ENCODE measurements around the gene HECW1.
"Not testable (repeated sequence)": the region's sequence is repeated elsewhere in the genome, so short reads cannot be mapped to it uniquely, and the experiment has no call there.

The HECW1 gene

DNA sequence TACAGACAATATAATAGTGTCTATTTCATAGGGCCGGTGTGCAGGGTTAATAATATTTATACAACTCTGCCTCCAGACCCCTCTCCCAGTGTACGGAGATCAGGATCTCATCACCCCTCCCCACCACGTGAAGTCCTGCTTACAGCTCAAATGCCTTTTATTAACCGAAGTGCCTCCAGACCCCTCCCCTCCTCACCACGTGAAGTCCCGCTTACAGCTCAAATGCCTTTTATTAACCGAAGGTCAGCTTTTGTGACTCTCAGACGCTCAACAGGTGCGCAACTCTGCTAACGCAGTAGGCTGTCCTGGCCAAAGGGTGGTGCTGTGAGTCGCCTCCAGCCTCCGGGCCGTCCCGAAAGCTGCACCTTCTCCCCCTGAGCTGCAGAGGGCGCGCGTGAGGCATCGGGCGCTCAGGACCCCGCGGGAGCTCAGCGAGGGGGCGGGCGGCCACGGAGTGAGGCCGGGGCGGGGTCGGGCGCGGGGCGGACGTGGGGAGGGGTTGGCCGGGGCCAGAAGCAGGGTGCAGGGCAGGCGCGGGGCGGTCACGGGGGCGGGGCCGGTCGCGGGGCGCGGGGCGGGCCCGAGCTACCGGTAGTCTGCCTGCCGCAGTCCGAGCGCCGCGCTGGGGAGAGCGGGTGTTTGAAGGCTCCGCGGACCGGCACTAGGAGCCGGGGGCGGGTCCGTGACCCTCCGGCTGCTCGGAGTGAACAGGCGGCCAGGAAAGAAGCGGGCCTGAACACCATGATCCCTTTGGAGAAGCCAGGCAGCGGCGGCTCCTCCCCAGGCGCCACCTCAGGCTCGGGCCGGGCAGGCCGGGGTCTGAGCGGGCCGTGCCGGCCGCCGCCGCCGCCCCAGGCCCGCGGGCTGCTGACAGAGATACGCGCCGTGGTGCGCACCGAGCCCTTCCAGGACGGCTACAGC is 470.3 kb downstream of the HECW1 start, which contains the start of gene STK17A:
STK17A (plus strand) TSS at position 606 of the 921 bp plus-strand sequence; CDS start at position 742, 136 bp downstream.
- Histone ChIP-seq H3K27me3 (ENCODE audit: insufficient read depth, low read depth, severe bottlenecking) (peaks cover 3% of the 10 kb centered on the region), H3K4me3 (ENCODE audit: low read depth, low read length) (peak within 1 kb of the TSS; percentile 80), H3K36me3 (0 out of 2 replicates have a peak, but pooled peaks cover 3% of the 10 kb centered on the region), H3K27ac (peak within 1 kb of the TSS; percentile 49), H3K9me3 (ENCODE audit: severe bottlenecking) (no peaks in the 10 kb centered on the region)
- DNase-seq = peak; percentile 90
- TF ChIP-seq, protein P1, sequence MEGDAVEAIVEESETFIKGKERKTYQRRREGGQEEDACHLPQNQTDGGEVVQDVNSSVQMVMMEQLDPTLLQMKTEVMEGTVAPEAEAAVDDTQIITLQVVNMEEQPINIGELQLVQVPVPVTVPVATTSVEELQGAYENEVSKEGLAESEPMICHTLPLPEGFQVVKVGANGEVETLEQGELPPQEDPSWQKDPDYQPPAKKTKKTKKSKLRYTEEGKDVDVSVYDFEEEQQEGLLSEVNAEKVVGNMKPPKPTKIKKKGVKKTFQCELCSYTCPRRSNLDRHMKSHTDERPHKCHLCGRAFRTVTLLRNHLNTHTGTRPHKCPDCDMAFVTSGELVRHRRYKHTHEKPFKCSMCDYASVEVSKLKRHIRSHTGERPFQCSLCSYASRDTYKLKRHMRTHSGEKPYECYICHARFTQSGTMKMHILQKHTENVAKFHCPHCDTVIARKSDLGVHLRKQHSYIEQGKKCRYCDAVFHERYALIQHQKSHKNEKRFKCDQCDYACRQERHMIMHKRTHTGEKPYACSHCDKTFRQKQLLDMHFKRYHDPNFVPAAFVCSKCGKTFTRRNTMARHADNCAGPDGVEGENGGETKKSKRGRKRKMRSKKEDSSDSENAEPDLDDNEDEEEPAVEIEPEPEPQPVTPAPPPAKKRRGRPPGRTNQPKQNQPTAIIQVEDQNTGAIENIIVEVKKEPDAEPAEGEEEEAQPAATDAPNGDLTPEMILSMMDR (IDR thresholded peaks at IDR 0.05; ENCODE audit: low read depth, low read length) = peak; percentile 98

DNA sequence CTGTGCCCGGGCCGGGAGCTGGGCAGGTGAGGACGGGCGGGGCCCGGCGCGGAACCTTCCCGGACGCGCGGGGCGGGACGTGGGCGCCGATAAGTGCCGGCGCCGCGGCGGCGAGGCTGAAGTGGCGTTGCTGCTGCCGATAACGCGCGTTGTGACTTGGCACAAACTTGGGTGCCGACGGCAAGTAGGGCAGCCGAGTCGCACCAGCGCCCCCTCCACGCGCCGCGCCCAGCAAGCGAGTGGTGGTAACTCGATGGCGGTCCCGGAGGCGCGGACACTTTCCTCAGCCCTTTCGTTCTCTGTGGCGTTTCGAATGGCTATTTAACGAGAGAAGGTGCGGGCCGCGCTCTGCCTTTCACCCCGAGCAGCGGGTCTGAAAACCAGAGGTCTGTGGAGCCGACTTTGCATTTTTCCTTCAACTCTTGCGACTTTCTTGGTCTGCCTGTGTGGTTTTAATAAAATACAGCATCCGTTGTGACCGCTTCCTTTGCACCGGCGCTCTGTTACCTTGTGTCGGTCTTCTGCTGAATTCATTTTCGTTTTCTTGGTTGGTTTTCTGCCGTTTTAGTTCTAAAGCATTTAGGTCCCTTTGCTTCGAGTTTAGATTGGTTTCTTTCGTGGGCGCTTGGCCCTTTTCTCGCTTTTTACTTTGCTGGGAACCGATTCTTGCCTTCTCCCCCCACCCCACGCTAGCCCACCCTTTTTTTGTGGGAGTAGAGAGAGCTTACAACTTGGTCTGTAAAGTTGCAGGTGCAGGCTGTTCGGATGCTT is 471.2 kb downstream of the HECW1 start:
- Histone ChIP-seq H3K4me3 (ENCODE audit: low read depth, low read length) (peak overlapping the region; percentile 80), H3K9me3 (ENCODE audit: severe bottlenecking) (no peaks in the 10 kb centered on the region), H3K27ac (peak overlapping the region; percentile 49), H3K36me3 (0 out of 2 replicates have a peak, but pooled peaks cover 3% of the 10 kb centered on the region), H3K27me3 (ENCODE audit: insufficient read depth, low read depth, severe bottlenecking) (peaks cover 3% of the 10 kb centered on the region)
- peak; percentile 52 for DNase-seq
- TF ChIP-seq, protein P1 (IDR thresholded peaks at IDR 0.05; ENCODE audit: low read depth, low read length) = peak; percentile 42; the same call in 1 of the 2 replicates

DNA sequence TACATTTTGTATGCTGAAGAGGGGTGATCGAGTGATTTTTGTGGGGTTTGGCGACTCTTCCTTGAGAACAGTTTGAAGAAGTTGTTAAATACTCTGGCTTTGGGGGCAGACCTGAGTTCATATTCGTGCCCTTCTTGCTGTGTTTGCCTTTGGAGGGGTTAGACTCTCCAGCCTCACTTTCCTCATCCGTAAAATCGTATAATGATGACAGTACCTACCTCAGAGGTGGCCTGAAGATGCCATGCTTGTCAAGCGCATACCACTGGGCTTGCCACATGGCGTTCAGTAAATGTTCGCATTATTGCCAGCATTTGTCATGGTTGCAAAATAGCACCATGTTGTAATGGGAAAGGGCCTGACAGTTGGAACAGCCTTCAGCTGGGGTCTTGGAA is 471.7 kb downstream of the HECW1 start:
- H3K27me3 ChIP-seq (ENCODE audit: insufficient read depth, low read depth, severe bottlenecking) = peaks cover 3% of the 10 kb centered on the region
- no peaks in the 10 kb centered on the region for H3K9me3 ChIP-seq (ENCODE audit: severe bottlenecking)
- DNase-seq = no peak
- 0 out of 2 replicates have a peak, but pooled peaks cover 3% of the 10 kb centered on the region for H3K36me3 ChIP-seq
- peak overlapping the region; percentile 80 for H3K4me3 ChIP-seq (ENCODE audit: low read depth, low read length)
- TF ChIP-seq, protein P1 (IDR thresholded peaks at IDR 0.05; ENCODE audit: low read depth, low read length) = no peak
- no peak overlapping the region for H3K27ac ChIP-seq

DNA sequence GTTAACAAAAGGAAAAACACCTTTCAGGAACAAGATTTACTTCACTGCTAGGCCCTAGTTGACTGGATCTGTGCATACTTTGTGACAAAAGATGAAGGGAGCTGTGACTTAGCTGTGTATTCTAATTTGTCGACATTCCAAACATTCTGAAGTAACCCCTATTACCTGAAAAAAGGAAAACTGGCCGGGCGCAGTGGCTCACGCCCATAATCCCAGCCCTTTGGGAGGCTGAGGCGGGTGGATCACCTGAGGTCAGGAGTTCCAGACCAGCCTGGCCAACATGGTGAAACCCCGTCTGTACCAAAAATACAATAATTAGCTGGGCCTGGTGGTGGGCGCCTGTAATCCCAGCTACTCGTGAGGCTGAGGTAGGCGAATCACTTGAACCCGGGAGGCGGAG is 472.3 kb downstream of the HECW1 start:
- DNase-seq; H3K9me3 ChIP-seq (ENCODE audit: severe bottlenecking); H3K27ac ChIP-seq; H3K36me3 ChIP-seq; H3K4me3 ChIP-seq (ENCODE audit: low read depth, low read length); H3K27me3 ChIP-seq (ENCODE audit: insufficient read depth, low read depth, severe bottlenecking): not testable (repeated sequence)

DNA sequence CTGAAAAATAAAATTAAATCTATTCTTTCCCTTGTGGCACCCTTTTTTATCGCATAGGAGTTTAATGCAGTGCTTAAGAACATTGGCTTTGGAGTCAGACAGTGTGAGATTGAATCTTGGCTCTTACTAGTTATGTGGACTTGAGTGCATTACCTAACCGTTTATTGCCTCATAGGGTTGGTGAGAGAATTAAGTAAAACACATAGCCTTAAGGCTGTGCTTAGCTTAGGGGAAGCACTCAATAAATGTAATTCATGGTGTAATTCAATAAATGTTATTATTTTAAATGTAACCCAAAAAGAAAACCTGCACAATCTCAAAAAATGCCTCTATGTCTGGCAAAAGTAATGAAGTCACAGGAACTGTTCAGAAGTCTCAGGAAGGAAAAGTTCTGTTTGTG is 473.1 kb downstream of the HECW1 start:
- peaks cover 3% of the 10 kb centered on the region for H3K27me3 ChIP-seq (ENCODE audit: insufficient read depth, low read depth, severe bottlenecking)
- DNase-seq = no peak
- 0 out of 2 replicates have a peak, but pooled peaks cover 3% of the 10 kb centered on the region for H3K36me3 ChIP-seq
- H3K4me3 ChIP-seq (ENCODE audit: low read depth, low read length) = no peak overlapping the region
- H3K9me3 ChIP-seq (ENCODE audit: severe bottlenecking) = no peaks in the 10 kb centered on the region
- H3K27ac ChIP-seq = no peak overlapping the region
- TF ChIP-seq, protein P1 (IDR thresholded peaks at IDR 0.05; ENCODE audit: low read depth, low read length) = no peak
